Measurements from ENCODE around the gene NMBR. TPM values are rescaled to one million over a fixed set of nuclear protein-coding genes. Genes with fewer than 3 reads are reported as not detected.
"Not testable (repeated sequence)": the region's sequence is repeated elsewhere in the genome, so short reads cannot be mapped to it uniquely, and the experiment has no call there.

NMBR gene
- total RNA-seq, 2 experiments from 2014 or later: not detected

- no peak overlapping the region for H3K27ac Mint-ChIP-seq
- no peaks in the 10 kb centered on the region for H3K27me3 Mint-ChIP-seq
- CTCF ChIA-PET: interaction anchor here (1.0 kb wide), 1 partner anchor 19 kb away, joined by 3 read pairs; no protein-coding TSS in a partner anchor
Measured at GRCh38 chr6:142173980-142174379, 27.1 kb upstream of the NMBR start.

DNA sequence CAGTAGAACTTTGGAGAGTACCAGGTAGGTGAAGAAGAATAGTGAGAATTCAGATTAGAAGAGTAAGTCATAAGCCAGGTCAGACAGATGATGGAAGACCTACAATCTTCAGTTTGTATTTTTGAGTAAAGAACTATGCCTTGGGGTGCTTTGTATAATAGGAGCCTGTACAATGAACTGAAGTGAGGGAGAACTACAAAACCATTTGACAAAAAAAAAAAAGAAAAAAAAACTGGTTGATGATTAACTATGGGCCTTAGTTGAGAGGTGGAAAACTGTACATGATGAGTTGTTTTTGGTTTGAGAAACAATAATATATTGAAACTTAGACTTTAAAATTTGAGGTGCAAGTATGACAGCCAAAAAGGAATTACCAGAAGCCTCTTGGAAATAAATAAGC, 25.8 kb upstream of the NMBR start:
- Mint-ChIP-seq H3K27me3 (no peaks in the 10 kb centered on the region), H3K4me1 (no peaks in the 10 kb centered on the region), H3K36me3 (ENCODE audit: low read depth) (peaks cover 64% of the 10 kb centered on the region), H3K27ac (no peak overlapping the region), H3K9me3 (peaks cover 6% of the 10 kb centered on the region), H3K4me3 (no peak overlapping the region)
- POLR2A ChIA-PET: no interaction called here
- CTCF ChIA-PET: interaction anchor here (1.2 kb wide), 1 partner anchor 16 kb away, joined by 4 read pairs; no protein-coding TSS in a partner anchor
- DNase-seq: no peak

More at GRCh38 chr6:142173980-142174379, 27.1 kb upstream of the NMBR start:
- POLR2A ChIA-PET: no interaction called here
- DNase-seq: no peak
- peaks cover 11% of the 10 kb centered on the region for H3K9me3 Mint-ChIP-seq
- H3K36me3 Mint-ChIP-seq (ENCODE audit: low read depth): peaks cover 67% of the 10 kb centered on the region
- H3K4me3 Mint-ChIP-seq: no peak overlapping the region
- no peaks in the 10 kb centered on the region for H3K4me1 Mint-ChIP-seq

DNA sequence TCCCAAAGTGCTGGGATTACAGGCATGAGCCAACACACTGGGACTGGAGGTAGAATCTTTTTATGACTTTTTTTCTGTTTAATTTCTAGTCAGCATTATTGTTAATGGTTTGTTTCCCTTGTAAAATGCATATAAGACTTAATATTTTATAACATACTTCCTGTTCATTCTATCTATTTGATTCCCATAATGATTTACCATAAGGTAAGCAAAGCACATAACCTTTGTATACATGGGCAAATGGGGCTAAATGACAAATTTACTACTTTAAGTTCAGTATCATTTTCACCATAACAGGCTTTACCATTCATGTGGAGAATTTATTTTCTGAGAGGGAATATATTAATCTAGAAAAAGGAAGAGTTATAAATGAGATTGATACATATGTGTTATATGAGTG, 24.4 kb upstream of the NMBR start:
- ChIA-PET POLR2A (no interaction called here), CTCF (interaction anchor here (1.2 kb wide), 1 partner anchor 15 kb away, joined by 4 read pairs; no protein-coding TSS in a partner anchor)
- no peak for DNase-seq
- H3K36me3 Mint-ChIP-seq (ENCODE audit: low read depth): peaks cover 57% of the 10 kb centered on the region
- no peak overlapping the region for H3K4me3 Mint-ChIP-seq
- H3K27me3 Mint-ChIP-seq: no peaks in the 10 kb centered on the region
- no peak overlapping the region for H3K27ac Mint-ChIP-seq
- H3K9me3 Mint-ChIP-seq: no peaks in the 10 kb centered on the region
- H3K4me1 Mint-ChIP-seq: no peaks in the 10 kb centered on the region

- DNase-seq: no peak
- Mint-ChIP-seq H3K27me3 (no peaks in the 10 kb centered on the region), H3K4me1 (no peaks in the 10 kb centered on the region), H3K27ac (no peak overlapping the region), H3K36me3 (ENCODE audit: low read depth) (peaks cover 24% of the 10 kb centered on the region), H3K4me3 (no peak overlapping the region), H3K9me3 (no peaks in the 10 kb centered on the region)
- ChIA-PET POLR2A (no interaction called here), CTCF (no interaction called here)
Measured at GRCh38 chr6:142167486-142167885, 20.6 kb upstream of the NMBR start.

DNA sequence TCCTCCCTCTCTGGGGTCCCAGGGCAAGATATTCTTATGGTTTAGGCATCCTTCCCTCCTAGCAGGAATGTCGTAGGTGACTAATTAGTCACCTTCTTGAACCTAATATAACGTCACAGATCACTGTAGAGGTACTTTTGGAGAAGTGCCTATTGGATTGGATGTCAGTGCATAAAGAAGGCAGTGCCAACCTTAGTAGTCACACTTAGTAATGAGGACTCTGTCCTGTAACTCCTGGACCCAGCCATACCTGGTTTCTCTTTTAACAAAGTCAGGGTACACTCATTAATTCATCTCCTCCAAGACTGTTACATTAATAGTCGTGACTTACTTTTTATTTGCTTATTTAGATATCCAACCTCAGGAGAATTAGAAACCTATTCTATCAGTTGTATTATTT, 20.1 kb upstream of the NMBR start:
- Mint-ChIP-seq H3K27me3 (no peaks in the 10 kb centered on the region), H3K9me3 (no peaks in the 10 kb centered on the region), H3K36me3 (ENCODE audit: low read depth) (peaks cover 20% of the 10 kb centered on the region), H3K27ac (no peak overlapping the region), H3K4me3 (no peak overlapping the region), H3K4me1 (no peaks in the 10 kb centered on the region)
- CTCF ChIA-PET: no interaction called here
- POLR2A ChIA-PET: no interaction called here
- no peak for DNase-seq

- H3K4me3 Mint-ChIP-seq: no peak overlapping the region
- ChIA-PET CTCF (interaction anchor here (1.2 to 2.8 kb wide), 2 partner anchors 9 to 1348 kb away, joined by 3 to 16 read pairs; no protein-coding TSS in a partner anchor), POLR2A (interaction anchor here (1.0 kb wide), 1 partner anchor 15 kb away, joined by 3 read pairs; no protein-coding TSS in a partner anchor)
- no peaks in the 10 kb centered on the region for H3K27me3 Mint-ChIP-seq
- DNase-seq: no peak
- peaks cover 12% of the 10 kb centered on the region for H3K36me3 Mint-ChIP-seq (ENCODE audit: low read depth)
- H3K9me3 Mint-ChIP-seq: no peaks in the 10 kb centered on the region
- no peak overlapping the region for H3K27ac Mint-ChIP-seq
- H3K4me1 Mint-ChIP-seq: peaks cover 2% of the 10 kb centered on the region
Measured at GRCh38 chr6:142165227-142165626, 18.3 kb upstream of the NMBR start.

- Mint-ChIP-seq H3K4me1 (peaks cover 2% of the 10 kb centered on the region), H3K36me3 (ENCODE audit: low read depth) (peaks cover 7% of the 10 kb centered on the region), H3K4me3 (no peak overlapping the region), H3K27me3 (no peaks in the 10 kb centered on the region), H3K9me3 (no peaks in the 10 kb centered on the region), H3K27ac (no peak overlapping the region)
- POLR2A ChIA-PET: no interaction called here
- no peak for DNase-seq
- CTCF ChIA-PET: no interaction called here
Measured at GRCh38 chr6:142162780-142163179, 15.9 kb upstream of the NMBR start.

GRCh38 chr6:142156758-142157068, 9.8 kb upstream of the NMBR start:
- not testable (repeated sequence) for H3K27me3 Mint-ChIP-seq; H3K36me3 Mint-ChIP-seq (ENCODE audit: low read depth); H3K9me3 Mint-ChIP-seq; DNase-seq; H3K4me3 Mint-ChIP-seq; H3K27ac Mint-ChIP-seq
- ChIA-PET CTCF (interaction anchor here (0.7 to 3.8 kb wide), 12 partner anchors 9 to 231 kb away, joined by 3 to 37 read pairs (median 8); partner anchors contain the start of genes NMBR and VTA1), POLR2A (interaction anchor here (2.4 kb wide), 1 partner anchor 9 kb away, joined by 16 read pairs; the partner anchor contains the start of genes NMBR and VTA1)
- H3K4me1 Mint-ChIP-seq: peaks cover 13% of the 10 kb centered on the region

- Mint-ChIP-seq H3K36me3 (ENCODE audit: low read depth) (peaks cover 4% of the 10 kb centered on the region), H3K27ac (no peak overlapping the region), H3K4me3 (no peak overlapping the region), H3K4me1 (peaks cover 13% of the 10 kb centered on the region), H3K27me3 (no peaks in the 10 kb centered on the region), H3K9me3 (no peaks in the 10 kb centered on the region)
- POLR2A ChIA-PET: interaction anchor here (2.4 kb wide), 1 partner anchor 8 kb away, joined by 16 read pairs; the partner anchor contains the start of genes NMBR and VTA1
- CTCF ChIA-PET: interaction anchor here (0.7 to 3.8 kb wide), 14 partner anchors 9 to 231 kb away, joined by 3 to 37 read pairs (median 5); partner anchors contain the start of genes NMBR and VTA1
- no peak for DNase-seq
Measured at GRCh38 chr6:142155895-142156757, 9.2 kb upstream of the NMBR start.

DNA sequence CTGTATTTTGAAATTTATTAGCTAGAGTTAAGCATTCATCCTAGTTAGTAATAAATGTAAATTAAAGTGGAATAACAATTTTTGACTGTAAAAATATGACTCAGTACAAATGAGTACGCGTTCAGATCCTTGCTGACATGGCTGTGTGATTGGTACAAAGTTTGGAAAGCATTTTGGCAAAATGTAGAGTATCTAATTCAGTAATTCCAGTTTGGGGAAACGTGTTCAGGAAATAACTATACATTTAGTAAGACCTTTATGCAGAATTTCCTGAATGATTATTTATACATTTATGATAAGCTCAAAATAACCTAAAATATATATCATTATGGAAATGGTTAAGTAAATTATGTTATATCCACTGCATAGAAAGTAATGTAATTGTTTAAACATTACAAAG, 8.2 kb upstream of the NMBR start:
- POLR2A ChIA-PET: interaction anchor here (2.4 kb wide), 1 partner anchor 7 kb away, joined by 16 read pairs; the partner anchor contains the start of genes NMBR and VTA1
- H3K4me3 Mint-ChIP-seq: no peak overlapping the region
- DNase-seq: no peak
- peaks cover 21% of the 10 kb centered on the region for H3K4me1 Mint-ChIP-seq
- CTCF ChIA-PET: interaction anchor here (0.8 to 3.8 kb wide), 8 partner anchors 8 to 53 kb away, joined by 3 to 37 read pairs (median 10); partner anchors contain the start of genes NMBR and VTA1
- no peaks in the 10 kb centered on the region for H3K9me3 Mint-ChIP-seq
- no peaks in the 10 kb centered on the region for H3K27me3 Mint-ChIP-seq
- no peak overlapping the region for H3K27ac Mint-ChIP-seq
- peaks cover 10% of the 10 kb centered on the region for H3K36me3 Mint-ChIP-seq (ENCODE audit: low read depth)

DNA sequence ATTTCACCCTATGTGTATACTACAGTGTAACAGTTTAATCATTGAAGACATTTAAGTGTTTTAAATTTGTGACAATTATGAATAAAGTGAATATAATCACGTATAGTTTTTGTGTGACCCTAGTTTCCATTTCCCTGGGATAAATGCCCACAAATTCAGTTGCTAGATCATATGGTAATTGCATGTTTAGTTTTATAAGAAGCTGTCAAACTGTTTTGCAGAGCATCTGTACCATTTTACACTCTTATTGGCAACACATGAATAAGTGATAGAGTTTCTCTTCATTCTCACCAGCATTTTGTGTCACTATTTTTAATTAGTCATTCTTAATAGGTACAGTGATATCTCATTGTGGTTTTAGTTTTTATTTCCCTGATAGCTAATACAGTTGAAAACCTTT, 7.4 kb upstream of the NMBR start:
- Mint-ChIP-seq H3K9me3 (no peaks in the 10 kb centered on the region), H3K27ac (no peak overlapping the region), H3K4me3 (no peak overlapping the region), H3K4me1 (peaks cover 26% of the 10 kb centered on the region), H3K36me3 (ENCODE audit: low read depth) (peaks cover 15% of the 10 kb centered on the region), H3K27me3 (no peaks in the 10 kb centered on the region)
- ChIA-PET POLR2A (no interaction called here), CTCF (interaction anchor here (3.7 to 3.8 kb wide), 2 partner anchors 7 to 11 kb away, joined by 16 to 37 read pairs; partner anchors contain the start of genes NMBR and VTA1)
- DNase-seq: no peak

DNA sequence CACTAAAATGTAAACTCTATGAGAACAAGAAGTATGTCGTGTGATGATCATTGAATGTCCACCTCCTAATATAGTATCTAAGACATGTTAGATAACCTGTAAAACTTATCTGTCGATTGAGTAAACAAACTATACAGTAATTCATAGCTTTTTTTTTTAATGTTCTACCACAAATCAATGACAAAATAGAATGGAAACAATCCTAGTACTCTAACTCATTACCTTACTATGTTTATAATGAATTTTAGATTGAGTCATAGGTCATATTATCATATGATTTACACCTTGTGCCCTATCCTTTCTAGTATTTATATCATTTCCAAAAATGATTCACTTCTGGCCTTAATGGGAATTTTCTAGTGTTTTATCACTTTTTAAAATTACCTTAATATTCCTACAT, 6.3 kb upstream of the NMBR start:
- CTCF ChIA-PET: interaction anchor here (1.4 kb wide), 1 partner anchor 54 kb away, joined by 4 read pairs; no protein-coding TSS in a partner anchor
- Mint-ChIP-seq H3K4me1 (peaks cover 37% of the 10 kb centered on the region), H3K4me3 (no peak overlapping the region), H3K9me3 (no peaks in the 10 kb centered on the region), H3K27ac (no peak overlapping the region), H3K36me3 (ENCODE audit: low read depth) (peaks cover 19% of the 10 kb centered on the region), H3K27me3 (no peaks in the 10 kb centered on the region)
- DNase-seq: no peak
- POLR2A ChIA-PET: no interaction called here

DNA sequence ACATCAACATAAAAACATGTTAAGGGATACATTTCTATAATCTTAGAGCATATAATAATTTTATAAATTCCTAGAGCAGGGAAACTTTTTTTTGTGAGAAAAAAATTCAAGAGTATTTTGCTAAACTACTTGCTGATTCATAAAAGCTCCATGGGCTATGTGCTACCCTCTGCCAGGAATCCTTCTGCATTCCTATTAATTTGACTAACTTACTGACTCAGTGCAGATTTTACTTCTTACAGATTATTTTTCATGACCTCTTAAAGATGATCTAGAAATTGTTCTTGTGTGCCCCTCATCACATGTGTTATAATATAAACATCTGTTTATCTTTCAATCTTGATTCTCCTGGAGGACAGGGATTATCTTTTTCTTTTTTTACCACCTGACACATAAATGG, 5.8 kb upstream of the NMBR start:
- Mint-ChIP-seq H3K27ac (no peak overlapping the region), H3K27me3 (no peaks in the 10 kb centered on the region), H3K4me3 (no peak overlapping the region), H3K9me3 (no peaks in the 10 kb centered on the region), H3K4me1 (peaks cover 40% of the 10 kb centered on the region), H3K36me3 (ENCODE audit: low read depth) (peaks cover 19% of the 10 kb centered on the region)
- DNase-seq: no peak
- POLR2A ChIA-PET: no interaction called here
- CTCF ChIA-PET: interaction anchor here (1.4 kb wide), 1 partner anchor 55 kb away, joined by 4 read pairs; no protein-coding TSS in a partner anchor
